BE2C (cell line): ENCODE data around the gene CPLX1.

Source experiments
- DNase-seq: peaks from one replicate; pipeline ENCODE4 v3.0.0-alpha.2; 2020
- H3K27me3 ChIP-seq: fragments of 250-450 bp; sonication (Bioruptor Pico); 2 replicates; pipeline ENCODE4 v1.5.1; 2020; ENCODE audit warnings: mild to moderate bottlenecking
- H3K36me3 ChIP-seq: fragments of 250-450 bp; sonication (Bioruptor Pico); 2 replicates; pipeline ENCODE4 v1.5.1; 2020; ENCODE audit warnings: mild to moderate bottlenecking
- H3K4me1 ChIP-seq: fragments of 250-450 bp; sonication (Bioruptor Pico); 2 replicates; pipeline ENCODE4 v1.5.1; 2020
- H3K4me3 ChIP-seq: 2 replicates; pipeline ENCODE4 v1.5.1; 2011; ENCODE audit warnings: low read depth, low read length
- H3K9me3 ChIP-seq: fragments of 250-450 bp; sonication (Bioruptor Pico); 2 replicates; pipeline ENCODE4 v1.5.1; 2020
- TF ChIP-seq, protein P1 (sequence below): IDR thresholded peaks from 2 replicates; pipeline ENCODE4 v1.5.1; 2012; ENCODE audit warnings: mild to moderate bottlenecking, low read depth, low read length

The CPLX1 gene

DNA sequence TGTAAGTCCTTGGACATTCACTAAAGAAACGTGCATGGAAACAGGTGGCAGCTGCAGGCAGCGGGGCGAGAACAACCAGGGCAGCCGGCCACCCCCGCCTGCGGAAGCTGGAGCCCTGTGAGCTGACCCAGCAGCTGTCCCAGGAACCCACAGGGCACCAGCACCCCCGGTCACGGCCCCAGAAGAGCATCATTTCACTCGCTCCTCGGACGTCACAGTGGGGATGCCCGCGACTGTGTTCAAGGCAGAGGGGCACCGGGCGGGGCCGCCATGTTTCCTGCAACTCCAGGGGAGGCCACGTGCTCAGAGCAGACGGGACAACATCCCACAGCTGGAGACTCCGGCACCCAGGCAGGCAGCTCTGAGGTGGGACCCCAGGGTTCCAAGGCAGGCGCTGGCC is 45.0 kb upstream of the CPLX1 start:
- TF ChIP-seq, protein P1, sequence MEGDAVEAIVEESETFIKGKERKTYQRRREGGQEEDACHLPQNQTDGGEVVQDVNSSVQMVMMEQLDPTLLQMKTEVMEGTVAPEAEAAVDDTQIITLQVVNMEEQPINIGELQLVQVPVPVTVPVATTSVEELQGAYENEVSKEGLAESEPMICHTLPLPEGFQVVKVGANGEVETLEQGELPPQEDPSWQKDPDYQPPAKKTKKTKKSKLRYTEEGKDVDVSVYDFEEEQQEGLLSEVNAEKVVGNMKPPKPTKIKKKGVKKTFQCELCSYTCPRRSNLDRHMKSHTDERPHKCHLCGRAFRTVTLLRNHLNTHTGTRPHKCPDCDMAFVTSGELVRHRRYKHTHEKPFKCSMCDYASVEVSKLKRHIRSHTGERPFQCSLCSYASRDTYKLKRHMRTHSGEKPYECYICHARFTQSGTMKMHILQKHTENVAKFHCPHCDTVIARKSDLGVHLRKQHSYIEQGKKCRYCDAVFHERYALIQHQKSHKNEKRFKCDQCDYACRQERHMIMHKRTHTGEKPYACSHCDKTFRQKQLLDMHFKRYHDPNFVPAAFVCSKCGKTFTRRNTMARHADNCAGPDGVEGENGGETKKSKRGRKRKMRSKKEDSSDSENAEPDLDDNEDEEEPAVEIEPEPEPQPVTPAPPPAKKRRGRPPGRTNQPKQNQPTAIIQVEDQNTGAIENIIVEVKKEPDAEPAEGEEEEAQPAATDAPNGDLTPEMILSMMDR: no peak
- Histone ChIP-seq H3K9me3 (no peaks in the 10 kb centered on the region; the same call in 1 of the 2 replicates), H3K27me3 (no peaks in the 10 kb centered on the region), H3K4me3 (no peak overlapping the region), H3K4me1 (no peaks in the 10 kb centered on the region), H3K36me3 (peaks cover 37% of the 10 kb centered on the region)
- DNase-seq: no peak

DNA sequence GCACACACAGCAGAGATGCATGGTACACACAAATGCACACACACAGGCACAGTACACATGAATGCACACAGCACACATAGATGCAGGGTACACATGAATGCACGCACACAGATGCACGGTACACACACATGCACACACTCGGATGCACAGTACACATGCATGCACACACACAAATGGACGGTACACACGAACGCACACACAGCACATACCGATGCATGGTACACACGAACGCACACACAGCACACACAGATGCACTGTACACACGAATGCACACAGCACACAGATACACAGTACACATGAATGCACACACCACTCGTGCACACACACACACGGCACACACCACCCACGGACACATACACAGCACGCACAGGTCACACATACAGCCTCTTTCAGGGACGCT is 43.8 kb upstream of the CPLX1 start:
- no peak overlapping the region for H3K4me3 ChIP-seq
- no peaks in the 10 kb centered on the region for H3K4me1 ChIP-seq
- DNase-seq: no peak
- peaks cover 41% of the 10 kb centered on the region for H3K36me3 ChIP-seq
- TF ChIP-seq, protein P1: no peak
- no peaks in the 10 kb centered on the region; the same call in 1 of the 2 replicates for H3K9me3 ChIP-seq
- no peaks in the 10 kb centered on the region for H3K27me3 ChIP-seq

GRCh38 chr4:868421-868820 is 42.5 kb upstream of the CPLX1 start:
- H3K4me1 ChIP-seq: no peaks in the 10 kb centered on the region
- H3K36me3 ChIP-seq: peaks cover 44% of the 10 kb centered on the region
- TF ChIP-seq, protein P1: no peak
- H3K27me3 ChIP-seq: no peaks in the 10 kb centered on the region
- no peak for DNase-seq
- no peak overlapping the region for H3K4me3 ChIP-seq
- H3K9me3 ChIP-seq: no peaks in the 10 kb centered on the region; the same call in 1 of the 2 replicates

DNA sequence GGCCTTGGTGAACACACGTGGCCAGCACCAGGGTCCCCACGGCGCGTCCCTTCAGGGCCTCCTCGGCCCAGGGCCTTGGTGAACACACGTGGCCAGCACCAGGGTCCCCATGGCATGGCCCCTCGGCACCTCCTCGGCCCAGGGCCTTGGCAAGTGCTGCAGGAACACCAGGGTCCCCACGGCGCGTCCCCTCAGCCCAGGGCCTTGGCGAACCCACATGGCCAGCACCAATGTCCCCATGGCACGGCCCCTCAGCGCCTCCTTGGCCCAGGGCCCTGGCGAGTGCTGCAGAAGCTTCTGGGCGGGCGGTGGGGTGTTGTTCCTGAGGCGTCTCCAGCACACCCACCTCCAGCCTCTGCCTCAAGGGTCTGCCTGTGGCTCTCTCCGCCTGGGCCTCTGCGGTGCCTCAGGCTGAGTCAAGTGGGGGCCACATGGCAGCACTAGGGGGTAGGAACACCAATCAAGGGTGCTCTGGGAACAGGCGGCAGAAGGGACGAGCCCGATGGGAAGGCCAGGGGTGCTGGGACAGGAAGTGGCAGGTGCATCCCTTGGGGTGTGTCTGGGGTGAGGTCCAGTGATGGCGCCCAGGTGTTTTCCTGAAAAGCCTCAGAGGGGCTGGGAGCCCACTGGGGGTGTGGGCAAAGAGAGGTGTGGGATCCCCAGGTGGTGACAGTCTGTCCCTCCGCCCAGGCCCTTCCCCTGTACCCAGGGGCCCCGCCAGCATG is 41.8 kb upstream of the CPLX1 start:
- no peak for DNase-seq
- no peaks in the 10 kb centered on the region; the same call in 1 of the 2 replicates for H3K9me3 ChIP-seq

GRCh38 chr4:866761-867390 is 40.9 kb upstream of the CPLX1 start:
- H3K27me3 ChIP-seq: no peaks in the 10 kb centered on the region
- TF ChIP-seq, protein P1: no peak
- no peak for DNase-seq
- H3K4me1 ChIP-seq: no peaks in the 10 kb centered on the region
- H3K36me3 ChIP-seq: peaks cover 52% of the 10 kb centered on the region
- H3K9me3 ChIP-seq: no peaks in the 10 kb centered on the region; the same call in 1 of the 2 replicates
- no peak overlapping the region for H3K4me3 ChIP-seq

More for the DNA sequence above, 41.8 kb upstream of the CPLX1 start:
- Histone ChIP-seq H3K36me3 (peaks cover 51% of the 10 kb centered on the region), H3K4me3 (no peak overlapping the region), H3K4me1 (no peaks in the 10 kb centered on the region), H3K27me3 (no peaks in the 10 kb centered on the region)
- TF ChIP-seq, protein P1: no peak
